ENCODE data around the gene LEMD1. TPM values are rescaled to one million over a fixed set of nuclear protein-coding genes. Genes with fewer than 3 reads are reported as not detected.

LEMD1 gene, protein sequence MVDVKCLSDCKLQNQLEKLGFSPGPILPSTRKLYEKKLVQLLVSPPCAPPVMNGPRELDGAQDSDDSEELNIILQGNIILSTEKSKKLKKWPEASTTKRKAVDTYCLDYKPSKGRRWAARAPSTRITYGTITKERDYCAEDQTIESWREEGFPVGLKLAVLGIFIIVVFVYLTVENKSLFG
- not detected for total RNA-seq

DNA sequence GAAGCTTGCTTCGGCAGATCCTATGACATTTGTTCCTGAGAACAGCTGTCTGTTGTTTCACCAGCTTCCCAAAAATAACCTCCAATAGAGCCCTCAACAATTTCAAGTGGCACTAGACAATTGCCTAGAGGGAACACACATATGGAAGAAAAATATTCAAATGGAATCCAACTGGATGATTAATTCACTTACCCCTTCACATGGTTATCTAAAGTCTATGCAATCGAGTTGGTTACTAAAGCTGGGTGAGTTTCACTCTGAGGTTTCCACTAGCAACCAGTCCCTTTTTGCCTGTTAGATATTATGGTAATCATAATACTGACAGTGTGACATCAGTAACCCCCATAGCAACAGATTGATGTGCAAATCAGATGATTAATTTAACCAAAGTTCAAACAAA lies at the start of gene LEMD1:
TSS of gene LEMD1 (minus strand) at position 259 of the 400 bp plus-strand sequence. CDS start 1,520 bp downstream, outside the sequence.
- H3K4me1 ChIP-seq: no peaks in the 10 kb centered on the region
- no peak within 1 kb of the TSS for H3K4me3 ChIP-seq
- no peak for DNase-seq (ENCODE audit: extremely low spot score in 2 of 2)
- H3K27ac ChIP-seq: no peak within 1 kb of the TSS
- no peaks in the 10 kb centered on the region for H3K27me3 ChIP-seq
- TF ChIP-seq POLR2A (IDR thresholded peaks at IDR 0.05) (no peak), POLR2AphosphoS5 (IDR thresholded peaks at IDR 0.05; ENCODE audit: insufficient read depth in 1 of 2, low read depth in 1 of 2) (no peak)
- TF ChIP-seq, protein P1, sequence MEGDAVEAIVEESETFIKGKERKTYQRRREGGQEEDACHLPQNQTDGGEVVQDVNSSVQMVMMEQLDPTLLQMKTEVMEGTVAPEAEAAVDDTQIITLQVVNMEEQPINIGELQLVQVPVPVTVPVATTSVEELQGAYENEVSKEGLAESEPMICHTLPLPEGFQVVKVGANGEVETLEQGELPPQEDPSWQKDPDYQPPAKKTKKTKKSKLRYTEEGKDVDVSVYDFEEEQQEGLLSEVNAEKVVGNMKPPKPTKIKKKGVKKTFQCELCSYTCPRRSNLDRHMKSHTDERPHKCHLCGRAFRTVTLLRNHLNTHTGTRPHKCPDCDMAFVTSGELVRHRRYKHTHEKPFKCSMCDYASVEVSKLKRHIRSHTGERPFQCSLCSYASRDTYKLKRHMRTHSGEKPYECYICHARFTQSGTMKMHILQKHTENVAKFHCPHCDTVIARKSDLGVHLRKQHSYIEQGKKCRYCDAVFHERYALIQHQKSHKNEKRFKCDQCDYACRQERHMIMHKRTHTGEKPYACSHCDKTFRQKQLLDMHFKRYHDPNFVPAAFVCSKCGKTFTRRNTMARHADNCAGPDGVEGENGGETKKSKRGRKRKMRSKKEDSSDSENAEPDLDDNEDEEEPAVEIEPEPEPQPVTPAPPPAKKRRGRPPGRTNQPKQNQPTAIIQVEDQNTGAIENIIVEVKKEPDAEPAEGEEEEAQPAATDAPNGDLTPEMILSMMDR (IDR thresholded peaks at IDR 0.05): no peak
- H3K36me3 ChIP-seq: no peaks in the 10 kb centered on the region
- no peaks in the 10 kb centered on the region for H3K9me3 ChIP-seq
- intact Hi-C loops (cut with DNase I): no loop called here

DNA sequence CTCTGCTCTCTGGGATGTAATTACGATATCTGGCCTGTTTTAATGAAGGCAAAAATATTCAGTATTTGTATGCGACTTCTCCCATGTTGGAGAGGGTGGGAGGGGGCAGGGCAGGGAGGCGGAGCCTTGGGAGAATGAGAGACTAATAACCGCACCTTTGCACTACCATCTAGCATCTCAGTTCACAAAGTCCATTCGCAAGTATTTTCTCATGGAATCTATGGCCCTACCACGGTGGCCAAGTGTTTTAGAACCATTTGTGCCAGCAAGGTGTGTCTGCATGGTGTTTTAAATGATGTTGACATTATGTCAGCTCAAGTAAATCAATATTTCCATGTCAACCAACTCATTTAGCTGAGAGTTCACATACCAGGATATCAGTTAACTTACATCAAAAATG lies 48.3 kb upstream of the LEMD1 start:
- H3K27me3 ChIP-seq: no peaks in the 10 kb centered on the region
- TF ChIP-seq, protein P1 (IDR thresholded peaks at IDR 0.05): no peak
- TF ChIP-seq POLR2AphosphoS5 (IDR thresholded peaks at IDR 0.05; ENCODE audit: insufficient read depth in 1 of 2, low read depth in 1 of 2): no peak
- TF ChIP-seq POLR2A (IDR thresholded peaks at IDR 0.05): no peak

DNA sequence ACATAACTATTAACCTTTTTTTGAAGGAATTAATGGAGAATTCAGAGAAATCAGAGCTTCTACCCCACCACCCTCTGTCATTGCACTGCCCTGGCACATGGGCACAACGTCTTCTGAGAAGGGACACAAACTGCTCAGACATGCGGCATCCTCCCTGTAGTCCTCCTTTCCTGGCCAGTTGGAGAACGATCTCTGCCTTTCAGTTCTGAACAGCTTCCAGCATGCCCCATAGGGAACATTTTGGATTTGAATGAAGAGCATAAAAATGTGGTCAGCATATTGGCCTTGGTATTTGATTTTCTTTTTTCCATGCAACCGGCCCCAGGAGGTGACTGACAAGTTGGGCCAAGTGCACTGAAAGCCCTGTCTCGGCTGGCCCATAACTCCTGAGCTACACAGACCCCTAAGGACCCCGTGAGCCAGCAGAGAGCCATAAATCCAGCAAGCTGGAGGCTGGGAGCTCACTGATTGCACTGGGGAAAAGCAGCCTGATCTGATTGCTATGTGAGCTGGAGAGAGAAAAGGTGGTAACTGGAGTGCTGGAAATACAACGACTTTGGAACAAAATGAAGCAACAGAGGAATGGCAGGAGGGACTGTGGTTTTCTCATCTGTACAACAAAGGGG lies 44.9 kb upstream of the LEMD1 start:
- H3K27me3 ChIP-seq: no peaks in the 10 kb centered on the region

More for the DNA sequence above, 48.3 kb upstream of the LEMD1 start:
- Histone ChIP-seq H3K4me1 (no peaks in the 10 kb centered on the region), H3K9me3 (no peaks in the 10 kb centered on the region), H3K36me3 (no peaks in the 10 kb centered on the region), H3K4me3 (no peak overlapping the region), H3K27ac (no peak overlapping the region)
- no peak for DNase-seq (ENCODE audit: extremely low spot score in 2 of 2)
- intact Hi-C loops (cut with DNase I): no loop called here

DNA sequence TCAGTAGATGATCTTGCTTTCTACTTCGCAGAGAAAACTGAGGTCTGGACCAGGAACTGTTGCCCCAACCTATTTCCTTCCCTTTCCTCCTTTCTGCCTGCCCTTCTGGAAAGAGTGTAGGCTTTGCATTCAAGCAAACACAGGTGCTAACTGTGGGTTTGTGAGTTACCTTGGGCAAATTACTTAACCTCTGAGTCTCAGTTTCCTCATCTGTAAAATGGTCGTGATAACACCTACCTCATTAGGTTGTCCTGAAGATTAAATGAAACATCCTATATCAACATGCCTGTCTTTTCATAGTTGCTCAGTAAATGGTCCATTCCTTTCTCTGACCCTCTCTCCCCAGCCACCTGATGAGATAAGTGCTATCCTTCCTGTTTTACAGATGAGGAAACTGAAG lies 43.5 kb upstream of the LEMD1 start:
- H3K36me3 ChIP-seq: no peaks in the 10 kb centered on the region
- no peak overlapping the region for H3K4me3 ChIP-seq
- no peaks in the 10 kb centered on the region for H3K27me3 ChIP-seq
- no peaks in the 10 kb centered on the region for H3K9me3 ChIP-seq
- H3K4me1 ChIP-seq: no peaks in the 10 kb centered on the region
- no peak for DNase-seq (ENCODE audit: extremely low spot score in 2 of 2)
- intact Hi-C loops (cut with DNase I): no loop called here
- no peak overlapping the region for H3K27ac ChIP-seq
- TF ChIP-seq POLR2AphosphoS5 (IDR thresholded peaks at IDR 0.05; ENCODE audit: insufficient read depth in 1 of 2, low read depth in 1 of 2): no peak
- TF ChIP-seq, protein P1 (IDR thresholded peaks at IDR 0.05): no peak
- no peak for TF ChIP-seq POLR2A (IDR thresholded peaks at IDR 0.05)

More for the DNA sequence above, 44.9 kb upstream of the LEMD1 start:
- DNase-seq (ENCODE audit: extremely low spot score in 2 of 2): no peak
- Histone ChIP-seq H3K4me1 (no peaks in the 10 kb centered on the region), H3K9me3 (no peaks in the 10 kb centered on the region), H3K27ac (no peak overlapping the region), H3K36me3 (no peaks in the 10 kb centered on the region), H3K4me3 (no peak overlapping the region)
- intact Hi-C loops (cut with DNase I): no loop called here
- no peak for TF ChIP-seq POLR2A (IDR thresholded peaks at IDR 0.05)
- TF ChIP-seq, protein P1 (IDR thresholded peaks at IDR 0.05): no peak

Measured in vagina (tissue), 2 donors.